Gastroesophageal sphincter (tissue), 4 donors: ENCODE measurements around the gene RNASEH2B. TPM values are rescaled to one million over a fixed set of nuclear protein-coding genes. Genes with fewer than 3 reads are reported as not detected.

ENCODE experiments used
- ATAC-seq: fragments of 150-250 bp; one replicate; pipeline ENCODE4 v1.9.1; 2016; ENCODE audit warnings: mild to moderate bottlenecking, moderate library complexity
- H3K27ac ChIP-seq, 4 donors: fragments of 200-600 bp; sonication (generic) in 3 of 4; 1 replicate in 3 of 4; 2 replicates in 1 of 4; pipeline ENCODE4 v1.5.1; 2016 to 2019
- H3K27me3 ChIP-seq: fragments of 200-600 bp; sonication (generic); one replicate; pipeline ENCODE4 v1.5.1; 2019
- H3K36me3 ChIP-seq, 2 donors: fragments of 200-600 bp; sonication (generic); one replicate each; pipeline ENCODE4 v1.5.1; 2019; ENCODE audit warnings: control low read depth in 1 of 2
- H3K4me1 ChIP-seq, 3 donors: fragments of 200-600 bp; sonication (generic); 1 replicate in 2 of 3; 2 replicates in 1 of 3; pipeline ENCODE4 v1.5.1; 2016 to 2019; ENCODE audit warnings: control low read depth in 2 of 3
- H3K4me3 ChIP-seq, 2 donors: fragments of 200-600 bp; sonication (generic); one replicate each; pipeline ENCODE4 v1.5.1; 2019; ENCODE audit warnings: mild to moderate bottlenecking in 1 of 2, moderate library complexity in 1 of 2
- H3K9me3 ChIP-seq, 3 donors: fragments of 200-600 bp; sonication (generic); one replicate each; pipeline ENCODE4 v1.5.1; 2017 to 2019; ENCODE audit warnings: control low read depth in 2 of 3
- CTCF ChIP-seq, 4 experiments: fragments of 200-600 bp in 2 of 4; fragments of 450-650 bp in 2 of 4; sonication (generic) in 1 of 4; IDR thresholded peaks; one replicate each; pipeline ENCODE4 v1.5.1; 2017 to 2019; ENCODE audit warnings: antibody characterized with exemption in 4 of 4, mild to moderate bottlenecking in 2 of 4, moderate library complexity in 2 of 4
- EP300 ChIP-seq: sonication (generic); formaldehyde crosslinking; IDR thresholded peaks from one replicate; pipeline ENCODE4 v1.6.1; 2017; ENCODE audit warnings: antibody characterized with exemption, mild to moderate bottlenecking
- POLR2A ChIP-seq, 2 donors: fragments of 450-650 bp; IDR thresholded peaks; one replicate each; pipeline ENCODE4 v1.6.1; 2017; ENCODE audit warnings: antibody characterized with exemption in 2 of 2, mild to moderate bottlenecking in 2 of 2, moderate library complexity in 1 of 2
- POLR2AphosphoS5 ChIP-seq: sonication (generic); formaldehyde crosslinking; IDR thresholded peaks from one replicate; pipeline ENCODE4 v1.6.1; 2017; ENCODE audit warnings: antibody characterized with exemption
- WGBS, 2 donors: methylation state at CpG; one replicate each; pipeline ENCODE4 v1.1.5; 2018; ENCODE audit warnings: low coverage in 1 of 2; 5-methylcytosine and 5-hydroxymethylcytosine counted together
- total RNA-seq, 4 donors: library from RNA; depleted of rRNA; stranded (reverse); fragments of >200 nt; gene quantifications; one replicate each; pipeline ENCODE4 v1.1.0, GENCODE V29; 2016

Gene RNASEH2B
- total RNA-seq, 4 donors from 2014 or later: 31.6 to 76.5 (median 51.6) TPM

GRCh38 chr13:50916701-50917184, 7.2 kb downstream of the RNASEH2B start:
- ATAC-seq: no peak
- no peak overlapping the region for H3K4me3 ChIP-seq
- peaks cover 11 to 82% (median 30%) of the 10 kb centered on the region in 3 donors for H3K4me1 ChIP-seq
- no peaks in the 10 kb centered on the region for H3K36me3 ChIP-seq
- peaks cover 0 to under 1% (median 0%) of the 10 kb centered on the region in 3 donors for H3K9me3 ChIP-seq
- H3K27me3 ChIP-seq: no peaks in the 10 kb centered on the region
- WGBS, 2 donors: 50 to 69% methylated on average over 1 to 2 of the region's 2 CpGs
- TF ChIP-seq EP300: no peak
- TF ChIP-seq CTCF (IDR thresholded peaks at IDR 0.05): no peak
- TF ChIP-seq POLR2AphosphoS5: no peak
- no peak for TF ChIP-seq POLR2A (IDR thresholded peaks at IDR 0.05)
- peak overlapping the region in 3 of 4 donors; percentile 6 to 34 (median 34) for H3K27ac ChIP-seq

GRCh38 chr13:50917572-50917971, 8.0 kb downstream of the RNASEH2B start:
- ATAC-seq: no peak

GRCh38 chr13:50918567-50918966, 9.0 kb downstream of the RNASEH2B start:
- 10 to 30% methylated on average over 3 of the region's 3 CpGs for WGBS, 2 donors
- peaks cover 11 to 64% (median 23%) of the 10 kb centered on the region in 3 donors for H3K4me1 ChIP-seq
- ATAC-seq: no peak
- peaks cover 0 to 17% (median 0%) of the 10 kb centered on the region in 3 donors for H3K9me3 ChIP-seq
- peak overlapping the region in 1 of 4 donors; percentile 48 for H3K27ac ChIP-seq
- H3K36me3 ChIP-seq: no peaks in the 10 kb centered on the region
- H3K4me3 ChIP-seq: no peak overlapping the region
- TF ChIP-seq POLR2A (IDR thresholded peaks at IDR 0.05) (no peak), POLR2AphosphoS5 (no peak), EP300 (no peak), CTCF (IDR thresholded peaks at IDR 0.05) (no peak)
- no peaks in the 10 kb centered on the region for H3K27me3 ChIP-seq

More at GRCh38 chr13:50917572-50917971, 8.0 kb downstream of the RNASEH2B start:
- Histone ChIP-seq H3K27ac (peak overlapping the region in 2 of 4 donors; percentile 34), H3K9me3 (peaks cover 0 to 8% (median 0%) of the 10 kb centered on the region in 3 donors), H3K4me1 (peaks cover 11 to 74% (median 23%) of the 10 kb centered on the region in 3 donors), H3K36me3 (no peaks in the 10 kb centered on the region), H3K4me3 (no peak overlapping the region), H3K27me3 (no peaks in the 10 kb centered on the region)
- no peak for TF ChIP-seq POLR2AphosphoS5
- TF ChIP-seq EP300: no peak
- no peak for TF ChIP-seq CTCF (IDR thresholded peaks at IDR 0.05)
- no peak for TF ChIP-seq POLR2A (IDR thresholded peaks at IDR 0.05)

- Histone ChIP-seq H3K27me3 (no peaks in the 10 kb centered on the region), H3K4me1 (peaks cover 11 to 57% (median 23%) of the 10 kb centered on the region in 3 donors), H3K36me3 (no peaks in the 10 kb centered on the region), H3K9me3 (peaks cover 0 to 24% (median 0%) of the 10 kb centered on the region in 3 donors), H3K27ac (peak overlapping the region in 1 of 4 donors; percentile 48), H3K4me3 (no peak overlapping the region)
- WGBS, 2 donors: 35 to 40% methylated on average over 2 of the region's 2 CpGs
- no peak for ATAC-seq
- TF ChIP-seq EP300 (no peak), POLR2A (IDR thresholded peaks at IDR 0.05) (no peak), POLR2AphosphoS5 (no peak), CTCF (IDR thresholded peaks at IDR 0.05) (no peak)
Observed at GRCh38 chr13:50919277-50919676, 9.7 kb downstream of the RNASEH2B start.

GRCh38 chr13:50921706-50922105, 12.1 kb downstream of the RNASEH2B start:
- Histone ChIP-seq H3K27ac (no peak overlapping the region), H3K4me3 (no peak overlapping the region), H3K9me3 (peaks cover 0 to 37% (median 0%) of the 10 kb centered on the region in 3 donors), H3K36me3 (no peaks in the 10 kb centered on the region), H3K27me3 (no peaks in the 10 kb centered on the region), H3K4me1 (peaks cover 7 to 36% (median 20%) of the 10 kb centered on the region in 3 donors)
- ATAC-seq: no peak
- no peak for TF ChIP-seq POLR2AphosphoS5
- no peak for TF ChIP-seq EP300
- TF ChIP-seq CTCF (IDR thresholded peaks at IDR 0.05): no peak
- no peak for TF ChIP-seq POLR2A (IDR thresholded peaks at IDR 0.05)
- WGBS, 2 donors: 75 to 92% methylated on average over 1 of the region's 1 CpG
